GM03348 (cell line): Measurements from ENCODE around the gene CYP2A6.
"Not testable (repeated sequence)": the region's sequence is repeated elsewhere in the genome, so short reads cannot be mapped to it uniquely, and the experiment has no call there.

ENCODE experiments used
- DNase-seq: peaks from one replicate; pipeline ENCODE4 v3.0.0; 2012; ENCODE audit warnings: low spot score

CYP2A6 gene

DNA sequence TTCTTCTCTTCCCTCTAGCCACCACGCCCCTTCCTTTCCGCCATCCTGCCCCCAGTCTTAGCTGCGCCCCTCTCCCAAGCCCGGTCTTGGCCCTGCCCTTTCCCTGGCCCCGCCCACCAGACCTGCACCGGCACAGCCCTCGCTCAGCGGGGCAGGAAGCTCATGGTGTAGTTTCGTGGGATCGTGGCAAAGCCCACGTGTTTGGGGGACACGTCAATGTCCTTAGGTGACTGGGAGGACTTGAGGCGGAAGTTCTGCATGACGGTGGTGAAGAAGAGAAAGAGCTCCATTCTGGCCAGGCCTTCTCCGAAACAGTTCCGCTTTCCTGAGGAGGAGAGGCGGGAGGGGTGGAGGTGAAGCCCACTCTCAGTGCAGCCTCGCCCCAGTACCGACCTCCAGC lies 6.6 kb downstream of the CYP2A6 start:
- DNase-seq: not testable (repeated sequence)

DNA sequence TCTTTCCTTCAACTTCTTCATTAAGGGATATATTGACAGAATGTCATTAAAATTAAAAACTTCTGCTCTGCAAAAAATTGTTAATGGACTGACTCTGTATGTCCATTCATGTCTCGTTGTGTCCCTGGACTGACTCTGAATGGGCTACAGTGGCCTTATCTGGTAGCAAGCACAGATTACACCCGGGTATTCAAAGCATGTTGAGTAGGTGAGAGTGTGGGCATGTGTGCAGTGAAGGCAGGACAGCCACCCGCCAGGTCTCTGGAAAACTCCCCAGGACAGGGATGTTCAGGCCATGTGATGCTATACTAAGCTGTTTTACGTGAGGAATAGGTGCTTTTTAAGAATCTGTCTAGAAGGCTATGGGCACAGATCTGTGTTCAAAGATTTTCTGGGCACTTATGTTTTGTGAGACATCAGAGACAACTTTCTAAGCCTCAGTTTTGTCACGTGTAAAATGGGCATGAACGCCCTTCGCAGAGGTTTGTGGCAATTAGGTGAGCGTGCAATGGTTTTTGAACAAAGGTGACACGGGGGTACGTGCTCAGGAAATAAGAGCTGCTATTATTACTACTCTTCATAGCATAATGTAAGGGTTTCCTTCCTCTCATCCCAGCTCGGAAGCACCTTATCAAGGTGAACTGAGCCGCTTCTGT lies 7.1 kb downstream of the CYP2A6 start:
- DNase-seq: not testable (repeated sequence)

DNA sequence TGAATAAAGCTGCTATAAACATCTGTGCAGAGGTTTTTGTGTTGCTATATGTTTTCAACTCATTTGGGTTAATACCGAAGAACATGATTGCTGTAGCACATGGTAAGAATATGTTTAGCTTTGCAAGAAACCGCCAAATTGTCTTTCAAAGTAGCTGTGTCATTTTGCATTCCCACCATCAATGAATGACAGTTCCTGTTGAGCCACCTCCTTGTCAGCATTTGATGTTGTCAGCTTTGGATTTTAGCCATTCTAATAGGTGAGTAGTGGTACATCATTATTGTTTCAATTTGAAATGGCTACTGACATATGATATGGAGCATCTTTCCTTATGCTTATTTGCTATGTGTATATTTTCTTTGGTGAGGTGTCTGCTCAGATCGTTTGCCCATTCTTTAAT lies 8.2 kb downstream of the CYP2A6 start:
- not testable (repeated sequence) for DNase-seq

DNA sequence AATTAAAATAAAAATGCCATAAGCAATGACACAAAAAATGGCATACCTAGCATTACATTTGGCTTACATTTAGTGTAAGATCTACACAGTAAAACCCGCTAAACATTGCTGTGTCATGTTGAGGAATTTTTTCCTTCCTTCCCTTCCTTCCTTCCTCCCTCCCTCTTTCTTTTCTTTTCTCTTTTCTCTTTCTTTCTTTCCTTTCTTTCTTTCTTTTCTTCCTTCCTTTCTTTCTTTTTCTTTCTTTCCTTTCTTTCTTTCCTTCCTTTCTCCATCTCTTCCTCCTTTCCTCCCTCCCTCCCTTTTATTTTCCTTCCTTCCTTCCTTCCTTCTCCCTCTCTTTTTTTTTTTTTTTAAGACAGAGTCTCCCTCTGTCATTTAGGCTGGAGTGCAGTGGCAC lies 11.8 kb downstream of the CYP2A6 start:
- DNase-seq: not testable (repeated sequence)

DNA sequence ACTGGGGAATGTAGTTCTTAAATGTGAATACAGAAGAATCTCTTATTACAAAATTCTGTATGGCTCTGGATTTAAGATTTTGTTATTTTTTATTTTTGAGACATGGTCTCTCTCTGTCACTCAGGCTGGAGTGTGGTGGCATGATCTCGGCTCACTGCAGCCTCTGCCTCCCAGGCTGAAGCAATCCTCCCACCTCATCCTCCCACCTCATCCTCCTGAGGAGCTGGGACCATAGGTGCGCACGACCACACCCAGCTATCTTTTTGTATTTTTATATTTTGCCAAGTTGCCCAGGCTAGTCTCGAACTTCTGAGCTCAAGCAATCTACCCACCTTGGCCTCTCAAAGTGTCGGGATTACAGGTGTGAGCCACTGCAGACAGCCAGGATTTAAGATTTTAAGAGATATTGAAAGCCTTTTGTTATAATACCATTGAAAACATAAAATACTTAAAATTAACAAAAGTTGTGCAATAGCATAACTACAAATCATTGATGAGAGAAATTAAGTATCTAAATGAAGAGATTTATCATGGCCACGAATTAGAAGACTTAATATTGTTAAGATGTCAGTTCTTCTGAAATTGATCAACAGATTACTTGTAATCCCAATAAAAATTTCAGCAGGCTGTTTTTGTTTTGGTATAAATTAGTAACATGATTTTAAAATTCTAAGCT lies 13.4 kb downstream of the CYP2A6 start:
- no peak for DNase-seq

- DNase-seq: not testable (repeated sequence)
Observed at GRCh38 chr19:40833728-40834533, 16.3 kb downstream of the CYP2A6 start.

DNA sequence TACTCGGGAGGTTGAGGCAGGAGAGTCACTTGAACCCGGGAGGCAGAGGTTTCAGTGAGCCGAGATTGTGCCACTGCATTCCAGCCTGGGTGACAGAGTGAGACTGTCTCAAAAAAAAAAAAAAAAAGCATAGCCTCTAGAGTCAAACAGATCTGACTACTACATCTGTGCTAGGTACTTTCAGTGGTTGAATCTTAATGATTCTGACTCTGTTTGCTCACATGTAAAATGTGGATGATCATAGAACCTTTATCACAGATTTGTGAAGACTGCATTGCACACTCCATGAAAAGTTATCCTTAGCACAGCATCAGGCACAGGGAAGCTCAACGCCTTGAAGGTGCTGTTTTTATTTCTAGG lies 17.8 kb downstream of the CYP2A6 start:
- DNase-seq: not testable (repeated sequence)

DNA sequence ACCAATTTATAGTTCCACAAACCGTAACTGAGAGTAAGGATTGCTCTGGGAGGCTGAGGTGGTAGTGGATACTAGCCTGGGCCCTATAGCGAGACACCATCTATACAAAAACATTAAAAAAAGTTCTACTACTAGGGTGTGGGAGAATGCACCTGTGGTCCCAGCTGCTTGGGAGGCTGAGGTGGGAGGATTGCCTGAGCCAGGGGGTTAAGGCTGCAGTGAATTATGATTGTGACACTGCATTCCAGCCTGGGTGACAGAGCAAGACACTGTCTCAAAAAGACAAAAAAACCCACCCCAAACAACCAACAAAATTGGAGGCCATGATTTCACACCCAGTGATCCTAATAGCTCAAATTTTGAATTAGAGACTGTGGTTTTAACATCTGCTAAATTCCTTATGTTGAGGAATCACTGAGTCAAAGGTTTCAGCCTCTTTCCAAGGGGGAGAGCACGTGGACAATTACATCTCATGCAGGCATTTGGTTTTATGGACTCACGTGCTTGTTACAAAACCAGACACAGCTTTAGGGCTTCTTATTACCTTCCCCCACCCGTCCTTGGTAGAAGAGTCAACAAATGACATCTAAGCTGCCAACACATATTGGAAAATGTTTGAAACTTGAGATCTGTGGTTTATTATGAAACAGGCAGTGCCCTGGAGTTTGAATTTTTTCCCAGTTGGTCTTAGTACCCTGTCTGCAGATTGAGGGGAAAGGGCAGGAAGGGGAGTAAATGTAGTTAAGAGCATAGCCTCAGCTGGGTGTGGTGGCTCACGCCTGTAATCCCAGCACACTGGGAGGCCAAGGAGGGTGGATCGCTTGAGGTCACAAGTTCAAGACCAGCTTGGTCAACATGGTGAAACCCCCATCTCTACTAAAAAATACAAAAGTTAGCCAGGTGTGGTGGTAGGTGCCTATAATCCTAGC lies 18.5 kb downstream of the CYP2A6 start:
- peak; percentile 88 for DNase-seq

DNA sequence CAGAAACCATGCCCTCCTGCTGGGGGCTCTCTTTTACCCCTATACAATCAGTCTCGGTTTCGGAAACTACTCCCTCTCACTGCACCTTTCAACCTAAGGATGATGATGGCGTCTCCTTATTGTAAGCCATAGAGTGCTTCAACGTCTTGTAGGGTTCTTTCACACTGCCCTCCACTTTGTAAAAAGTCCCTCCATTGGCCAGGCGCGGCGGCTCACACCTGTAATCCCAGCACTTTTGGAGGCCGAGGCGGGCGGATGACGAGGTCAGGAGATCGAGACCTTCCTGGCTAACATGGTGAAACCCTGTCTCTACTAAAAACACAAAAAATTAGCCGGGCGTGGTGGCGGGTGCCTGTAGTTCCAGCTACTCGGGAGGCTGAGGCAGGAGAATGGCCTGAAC lies 19.5 kb downstream of the CYP2A6 start:
- not testable (repeated sequence) for DNase-seq

GRCh38 chr19:40829205-40829604 lies 21.0 kb downstream of the CYP2A6 start:
- no peak for DNase-seq

DNA sequence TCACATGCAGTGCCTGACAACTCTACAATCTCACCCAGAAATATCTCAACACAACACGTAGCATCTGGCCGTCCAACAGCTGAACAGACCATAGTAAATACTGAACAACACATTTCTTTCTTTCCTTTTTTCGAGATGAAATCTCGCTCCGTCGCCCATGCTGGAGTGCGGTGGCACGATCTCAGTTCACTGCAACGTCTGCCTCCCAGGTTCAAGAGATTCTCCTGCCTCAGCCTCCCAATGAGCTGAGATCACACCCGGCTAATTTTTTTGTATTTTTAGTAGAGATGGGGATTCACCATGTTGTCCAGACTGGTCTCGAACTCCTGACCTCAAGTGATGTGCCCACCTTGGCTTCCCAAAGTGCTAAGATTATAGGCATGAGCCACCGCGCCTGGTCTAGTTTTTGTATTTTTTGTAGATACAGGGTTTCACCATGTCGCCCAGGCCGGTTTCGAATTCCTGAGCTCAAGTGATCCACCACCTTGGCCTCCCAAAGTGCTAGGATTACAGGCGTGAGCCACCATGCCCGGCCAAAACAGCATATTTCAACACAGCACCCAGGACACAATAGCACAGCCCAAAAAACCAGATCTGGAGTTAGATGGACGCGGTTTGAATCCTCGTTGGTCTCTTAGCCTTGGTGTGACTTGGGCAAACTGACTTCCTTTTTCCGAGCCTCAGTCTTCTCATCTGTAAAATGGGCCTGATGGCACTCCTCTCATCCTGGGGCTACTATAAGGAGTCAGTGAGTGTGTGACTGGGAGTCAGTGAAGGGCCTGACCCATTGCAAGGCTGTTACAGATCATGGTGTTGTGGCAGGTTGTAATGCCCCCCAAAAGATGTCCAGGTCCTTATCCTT lies 22.6 kb downstream of the CYP2A6 start:
- DNase-seq: no peak

- not testable (repeated sequence) for DNase-seq
Observed at GRCh38 chr19:40826699-40827385, 23.4 kb downstream of the CYP2A6 start.

DNA sequence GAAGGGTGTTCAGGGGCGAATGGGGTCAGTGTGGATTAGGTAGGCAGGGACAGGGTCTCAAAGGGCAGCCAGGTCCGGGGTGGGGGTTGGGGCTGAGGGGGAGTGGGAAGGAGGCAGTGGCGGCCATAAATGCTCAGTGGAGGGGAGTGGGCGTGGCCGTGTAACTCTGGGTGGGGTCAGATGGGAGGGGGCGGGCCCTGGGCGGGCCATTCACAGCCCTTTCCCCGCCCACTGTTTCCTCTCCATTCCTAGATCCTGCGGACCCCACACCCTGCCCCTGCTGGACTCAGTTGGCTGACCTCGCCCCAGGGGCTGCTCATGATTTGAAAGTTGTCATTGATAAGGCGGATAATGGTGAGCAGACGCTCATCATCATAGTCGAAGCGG lies 23.9 kb downstream of the CYP2A6 start:
- DNase-seq: not testable (repeated sequence)

DNA sequence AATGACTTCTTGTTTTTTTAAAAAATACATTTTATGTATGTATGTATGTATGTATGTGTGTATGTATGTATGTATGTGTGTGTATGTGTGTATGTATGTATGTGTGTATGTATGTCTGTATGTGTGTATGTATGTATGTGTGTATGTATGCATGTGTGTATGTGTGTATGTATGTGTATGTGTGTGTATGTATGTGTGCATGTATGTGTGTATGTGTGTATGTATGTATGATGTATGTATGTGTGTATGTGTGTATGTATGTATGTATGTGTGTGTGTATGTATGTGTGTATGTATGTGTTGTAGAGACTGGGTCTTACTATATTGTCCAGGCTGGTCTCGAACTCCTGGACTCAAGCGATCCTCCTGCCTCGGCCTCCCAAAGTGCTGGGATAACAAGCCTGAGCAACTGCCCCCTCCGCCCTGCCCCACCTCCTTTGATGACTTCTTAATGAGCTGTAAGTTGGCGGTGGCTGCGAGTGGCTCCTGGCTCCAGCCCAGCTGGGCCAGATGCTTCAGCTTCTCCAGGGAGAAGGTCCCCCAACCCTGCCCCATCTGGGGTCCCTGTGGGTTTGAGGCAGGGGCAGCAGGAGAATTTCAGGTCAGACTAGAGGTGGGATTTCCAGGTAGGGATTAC lies 24.7 kb downstream of the CYP2A6 start:
- not testable (repeated sequence) for DNase-seq

- not testable (repeated sequence) for DNase-seq
Observed at GRCh38 chr19:40824916-40825315, 25.3 kb downstream of the CYP2A6 start.

- not testable (repeated sequence) for DNase-seq
Observed at GRCh38 chr19:40822704-40823553, 27.3 kb downstream of the CYP2A6 start.

DNA sequence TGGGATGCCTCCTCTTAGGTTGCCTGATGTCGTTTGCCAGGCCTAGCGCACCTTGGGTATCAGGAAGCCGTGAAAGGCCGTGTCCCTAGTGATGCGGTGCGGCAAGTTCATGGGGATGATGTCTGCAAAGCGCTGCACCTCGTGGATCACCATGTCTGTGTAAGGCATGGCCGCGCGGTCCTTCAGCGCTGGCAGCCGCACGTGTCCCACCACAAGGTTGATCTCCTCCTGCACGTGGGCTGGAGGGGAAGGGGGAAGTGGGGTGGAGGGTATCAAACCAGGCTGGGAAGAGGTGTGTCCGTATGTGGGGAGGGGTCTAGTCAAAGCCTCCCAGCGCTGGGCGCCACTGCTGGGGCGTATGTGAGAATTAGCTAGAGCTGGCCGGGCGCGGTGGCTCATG lies 28.1 kb downstream of the CYP2A6 start:
- no peak for DNase-seq

GRCh38 chr19:40819479-40820234 lies 30.6 kb downstream of the CYP2A6 start:
- DNase-seq: not testable (repeated sequence)
